Stimulated activated CD8-positive, alpha-beta memory T cell treated with anti-CD3 and anti-CD28 coated beads, Interleukin-12 subunit alpha, Interleukin-12 subunit beta, amount 100 ng/mL, for 4 hours (primary cell): Measurements from ENCODE around the gene APP.

Source experiments
- DNase-seq: peaks from one replicate; pipeline ENCODE4 v3.0.0-alpha.2; 2020; ENCODE audit warnings: low read depth

APP gene

DNA sequence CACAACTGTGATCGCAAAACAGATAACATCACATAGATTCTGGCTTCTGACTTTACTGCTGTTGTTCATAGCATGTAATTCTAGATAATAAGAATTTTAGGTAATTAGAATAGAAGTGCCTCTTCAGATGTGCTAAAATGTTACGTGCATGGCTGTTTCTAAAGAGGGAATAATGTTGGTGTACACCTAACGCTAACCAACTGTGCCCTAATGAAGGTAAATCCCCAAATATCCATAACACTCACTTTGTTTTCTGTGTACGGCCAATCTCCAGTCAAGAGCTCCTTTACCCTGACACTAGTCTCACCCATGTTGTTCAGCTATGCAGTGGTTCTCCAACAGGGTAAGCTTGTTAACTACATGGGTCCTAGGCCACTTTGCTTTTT lies 44.4 kb downstream of the APP start:
- no peak for DNase-seq

GRCh38 chr21:26125433-26126167 lies 45.0 kb downstream of the APP start:
- no peak for DNase-seq

DNA sequence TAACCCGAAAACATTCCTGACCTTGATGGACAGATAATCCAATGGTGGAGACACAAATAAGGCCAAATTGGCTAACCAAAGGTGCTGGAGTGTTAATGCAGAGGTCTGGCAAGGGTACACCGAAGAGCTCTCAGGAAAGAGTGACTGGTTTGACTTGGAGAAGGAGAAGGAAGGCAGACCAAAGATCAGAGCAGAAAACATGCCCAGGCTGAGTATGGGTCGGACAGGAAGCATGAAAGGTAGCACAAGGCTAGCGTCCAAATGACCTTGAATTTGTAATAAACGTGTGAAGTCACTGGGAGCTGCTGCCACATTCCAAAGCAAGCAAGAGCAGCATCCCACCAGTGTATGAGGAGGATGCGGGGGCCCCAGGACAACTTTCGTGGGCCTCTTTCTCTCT lies 45.7 kb downstream of the APP start:
- DNase-seq = no peak

DNA sequence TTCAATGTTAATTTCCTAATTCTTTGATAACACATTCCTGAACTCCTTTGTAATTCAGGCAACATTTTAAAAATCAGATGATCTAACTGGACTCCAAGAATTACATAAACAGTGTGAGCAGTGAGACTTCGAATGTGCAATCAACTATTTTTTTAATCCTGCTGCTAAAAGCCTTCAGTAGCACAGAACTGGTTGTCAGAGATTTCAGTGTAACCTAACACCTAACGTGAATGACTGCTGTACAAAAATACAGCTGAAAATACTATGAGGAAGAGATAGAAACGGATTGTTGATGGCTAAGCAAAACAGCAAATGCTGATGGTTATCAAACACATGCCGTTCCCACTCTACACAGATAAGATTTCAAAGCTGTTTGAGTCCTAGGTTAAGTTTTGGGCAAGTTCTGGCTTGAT lies 46.1 kb downstream of the APP start:
- no peak for DNase-seq

DNA sequence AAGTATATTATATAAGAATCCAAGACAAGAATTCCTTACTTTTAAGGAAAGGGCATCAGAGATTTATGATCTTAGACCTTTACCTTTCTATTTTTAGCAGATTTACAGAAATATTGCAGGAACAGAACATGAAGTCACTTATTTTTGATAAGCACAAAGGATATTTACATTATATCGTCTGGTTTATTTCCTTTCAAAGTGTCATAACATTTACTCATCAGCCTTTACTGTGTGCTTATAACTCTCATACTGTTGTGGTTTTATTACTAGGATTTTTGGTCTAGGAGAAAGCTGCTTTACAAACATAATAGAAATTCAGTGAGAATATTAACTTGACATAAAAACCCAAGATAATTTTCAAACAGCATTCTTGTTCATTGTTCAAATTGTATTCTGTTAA lies 47.6 kb downstream of the APP start:
- no peak for DNase-seq

- DNase-seq = no peak
Measured at GRCh38 chr21:26120828-26121227, 49.7 kb downstream of the APP start.

- DNase-seq = no peak
Measured at GRCh38 chr21:26119906-26120305, 50.7 kb downstream of the APP start.

- no peak for DNase-seq
Measured at GRCh38 chr21:26118938-26119540, 51.5 kb downstream of the APP start.

- DNase-seq = no peak
Measured at GRCh38 chr21:26117972-26118367, 52.6 kb downstream of the APP start.

DNA sequence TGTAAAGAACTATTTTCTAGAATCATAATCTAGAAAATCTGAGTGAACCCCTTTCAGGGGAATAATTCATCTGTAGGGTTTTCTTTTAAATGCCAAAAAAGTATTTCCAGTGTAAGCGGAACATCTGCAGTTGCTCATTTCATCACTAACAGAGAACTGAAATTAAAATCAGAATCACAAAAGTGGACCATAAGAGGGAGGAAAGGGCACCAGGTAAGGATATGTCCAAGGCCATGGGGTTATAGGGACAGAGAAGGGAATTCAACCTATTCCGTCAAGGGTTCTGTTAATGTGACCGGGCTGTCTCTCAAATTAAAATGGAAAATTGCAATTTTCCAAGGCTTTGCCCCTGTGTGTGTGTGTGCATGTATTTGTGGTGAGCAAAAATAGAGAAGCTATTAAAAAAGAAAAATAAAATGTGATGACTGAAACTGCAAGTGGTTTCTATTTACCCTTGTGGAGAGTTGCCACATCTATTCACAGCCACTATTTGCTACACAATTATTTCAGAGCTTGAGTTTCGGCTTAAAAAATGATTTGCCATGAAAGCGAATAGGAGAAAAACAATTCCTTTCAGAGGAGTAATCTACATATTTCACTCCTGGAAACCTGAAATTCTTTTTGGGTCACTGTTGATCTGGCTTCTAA lies 53.1 kb downstream of the APP start:
- no peak for DNase-seq

GRCh38 chr21:26116456-26117011 lies 54.0 kb downstream of the APP start:
- no peak for DNase-seq

DNA sequence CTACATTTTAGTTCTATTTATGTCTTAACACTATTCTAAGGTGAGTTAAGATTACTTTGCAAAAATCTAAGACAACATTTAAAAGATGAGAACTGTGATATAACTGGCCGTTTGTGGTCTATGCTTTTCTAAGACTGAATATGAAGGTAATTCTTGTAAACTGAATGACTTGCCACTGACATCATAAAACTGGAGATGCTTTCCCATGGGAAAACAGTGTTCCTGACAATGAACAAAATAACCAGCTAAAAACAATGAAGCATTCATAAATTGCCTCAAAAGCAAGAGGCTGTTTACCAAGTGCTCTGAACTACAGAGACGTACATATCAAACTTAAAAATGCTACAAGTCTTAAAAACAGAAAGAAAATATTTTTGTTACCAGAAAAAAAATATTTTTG lies 54.7 kb downstream of the APP start:
- DNase-seq = no peak

- no peak for DNase-seq
Measured at GRCh38 chr21:26115305-26115704, 55.3 kb downstream of the APP start.

- no peak for DNase-seq
Measured at GRCh38 chr21:26112975-26113374, 57.6 kb downstream of the APP start.

- no peak for DNase-seq
Measured at GRCh38 chr21:26112127-26112742, 58.3 kb downstream of the APP start.

DNA sequence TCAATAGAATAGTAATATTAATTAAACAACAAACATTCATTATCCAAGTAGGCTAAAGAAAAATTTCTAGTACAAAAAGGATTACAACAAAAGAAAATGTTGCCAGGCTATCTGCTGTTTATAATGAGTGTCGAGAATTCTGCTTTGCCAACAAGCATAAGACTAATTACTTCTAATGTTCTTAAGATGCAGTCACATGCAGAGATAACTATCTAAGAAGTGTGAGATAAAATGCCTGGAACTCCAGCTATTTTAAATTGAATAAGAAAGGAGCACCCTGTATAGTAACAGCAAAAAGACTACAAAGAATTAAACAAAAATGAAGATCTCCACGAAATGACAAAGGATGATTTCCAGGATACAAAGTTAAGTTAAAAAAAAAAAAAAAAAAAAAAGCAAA lies 59.9 kb downstream of the APP start:
- DNase-seq = no peak

GRCh38 chr21:26107429-26107828 lies 63.1 kb downstream of the APP start:
- no peak for DNase-seq

GRCh38 chr21:26106562-26106961 lies 64.0 kb downstream of the APP start:
- no peak for DNase-seq

DNA sequence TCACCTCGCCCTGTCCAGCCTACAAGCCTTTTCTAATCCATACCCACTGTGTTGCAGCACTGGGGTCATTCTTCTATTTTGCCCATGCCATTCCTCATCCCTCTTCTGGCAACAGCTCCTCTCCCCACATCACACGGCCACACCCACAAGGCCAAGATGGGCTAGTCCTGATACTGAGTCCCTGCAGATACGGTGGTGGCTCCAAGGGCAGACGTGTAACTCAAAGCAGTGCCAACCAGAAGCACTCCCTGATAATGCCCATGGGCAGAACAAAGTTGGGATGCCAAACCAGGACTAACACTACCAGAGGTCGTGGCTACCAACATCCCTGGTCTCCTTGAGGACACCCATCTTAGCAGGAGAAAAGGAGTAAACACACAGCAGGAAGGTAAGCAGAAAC lies 64.8 kb downstream of the APP start:
- no peak for DNase-seq

DNA sequence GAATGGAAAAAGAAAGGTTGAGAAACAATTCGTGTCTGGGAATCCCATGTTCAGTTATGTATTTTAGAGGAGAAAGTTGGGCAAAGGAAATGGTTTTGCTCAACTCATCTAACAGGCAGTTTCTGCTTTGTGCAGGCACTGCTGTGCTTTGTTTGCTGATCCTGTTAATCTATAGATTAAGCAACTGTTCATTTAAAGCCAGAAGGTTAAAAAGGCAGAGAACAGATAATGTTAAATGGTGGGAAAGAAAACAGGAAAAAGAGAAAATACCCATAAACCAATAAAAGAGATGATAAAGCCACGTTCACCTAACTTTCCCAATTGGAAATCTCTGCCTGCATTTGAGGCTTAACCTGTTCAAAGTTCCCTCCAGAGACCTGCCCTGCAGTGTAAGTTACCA lies 70.0 kb downstream of the APP start:
- DNase-seq = no peak

GRCh38 chr21:26099610-26100219 lies 70.9 kb downstream of the APP start:
- DNase-seq = no peak

- no peak for DNase-seq
Measured at GRCh38 chr21:26098772-26099397, 71.7 kb downstream of the APP start.
